ENCODE results near the gene RAI14.
A peak's percentile ranks its signal among the peaks of the same experiment; 100 is the strongest.
"Not testable (repeated sequence)": the region's sequence is repeated elsewhere in the genome, so short reads cannot be mapped to it uniquely, and the experiment has no call there.

The RAI14 gene

DNA sequence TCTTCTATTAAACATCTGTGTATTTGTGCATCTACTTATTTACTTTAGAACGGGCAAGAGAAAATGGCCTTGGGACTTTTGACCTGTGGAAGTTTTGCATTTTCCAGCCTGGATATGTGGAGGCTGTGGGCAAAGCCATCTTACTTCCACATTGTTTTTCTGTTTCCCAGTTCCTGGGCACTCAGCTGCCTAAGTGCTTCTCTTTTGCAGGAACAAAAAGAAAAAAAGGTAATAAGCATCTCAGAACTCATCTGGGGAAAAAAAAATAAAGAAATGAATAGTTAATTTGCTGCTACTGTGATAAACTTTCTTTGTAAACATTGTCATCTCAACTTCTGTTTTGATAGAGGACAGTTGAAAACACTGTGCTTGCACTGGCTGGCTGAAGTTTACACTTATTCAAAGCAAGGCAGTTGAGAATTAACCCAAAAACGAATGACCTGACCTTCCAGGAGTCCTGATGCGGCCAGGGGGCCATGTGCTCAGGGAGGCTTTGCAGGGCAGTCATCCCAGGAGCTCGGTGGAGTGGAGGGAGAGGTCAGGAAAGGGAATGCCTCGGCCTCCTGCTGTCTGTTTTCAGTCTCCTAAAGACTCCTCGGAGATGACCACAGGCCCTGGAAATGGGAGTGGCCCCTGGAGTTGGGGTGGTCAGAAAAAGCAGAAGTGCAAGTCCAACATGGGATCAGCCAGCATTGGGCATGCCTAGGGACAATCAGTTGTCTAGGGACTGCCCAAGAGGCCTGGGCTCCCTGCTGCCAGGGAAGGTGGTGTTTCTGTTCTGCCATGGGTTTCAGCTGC, 75.5 kb downstream of the RAI14 start:
- DNase-seq (ENCODE audit: low read depth), result no peak

DNA sequence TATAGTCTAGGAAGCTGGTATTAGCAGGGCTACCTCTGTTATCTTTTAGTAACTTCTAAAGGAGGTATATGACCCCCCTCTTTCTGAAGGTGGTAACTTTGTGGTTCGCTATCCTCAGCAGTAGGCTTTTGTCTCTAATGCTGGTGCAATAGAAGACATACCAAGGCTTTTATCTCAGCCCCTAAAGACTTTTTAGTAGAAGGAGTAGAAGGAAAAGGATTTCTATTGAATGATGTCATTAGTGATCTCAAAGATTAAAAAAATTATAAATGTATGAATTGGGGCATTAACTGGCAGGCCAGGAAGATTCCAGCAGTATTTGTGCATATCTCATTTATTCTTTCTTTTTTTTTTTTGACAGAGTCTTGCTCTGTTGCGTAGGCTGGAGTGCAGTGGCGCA, 78.2 kb downstream of the RAI14 start:
- DNase-seq (ENCODE audit: low read depth), result peak; percentile 45

DNA sequence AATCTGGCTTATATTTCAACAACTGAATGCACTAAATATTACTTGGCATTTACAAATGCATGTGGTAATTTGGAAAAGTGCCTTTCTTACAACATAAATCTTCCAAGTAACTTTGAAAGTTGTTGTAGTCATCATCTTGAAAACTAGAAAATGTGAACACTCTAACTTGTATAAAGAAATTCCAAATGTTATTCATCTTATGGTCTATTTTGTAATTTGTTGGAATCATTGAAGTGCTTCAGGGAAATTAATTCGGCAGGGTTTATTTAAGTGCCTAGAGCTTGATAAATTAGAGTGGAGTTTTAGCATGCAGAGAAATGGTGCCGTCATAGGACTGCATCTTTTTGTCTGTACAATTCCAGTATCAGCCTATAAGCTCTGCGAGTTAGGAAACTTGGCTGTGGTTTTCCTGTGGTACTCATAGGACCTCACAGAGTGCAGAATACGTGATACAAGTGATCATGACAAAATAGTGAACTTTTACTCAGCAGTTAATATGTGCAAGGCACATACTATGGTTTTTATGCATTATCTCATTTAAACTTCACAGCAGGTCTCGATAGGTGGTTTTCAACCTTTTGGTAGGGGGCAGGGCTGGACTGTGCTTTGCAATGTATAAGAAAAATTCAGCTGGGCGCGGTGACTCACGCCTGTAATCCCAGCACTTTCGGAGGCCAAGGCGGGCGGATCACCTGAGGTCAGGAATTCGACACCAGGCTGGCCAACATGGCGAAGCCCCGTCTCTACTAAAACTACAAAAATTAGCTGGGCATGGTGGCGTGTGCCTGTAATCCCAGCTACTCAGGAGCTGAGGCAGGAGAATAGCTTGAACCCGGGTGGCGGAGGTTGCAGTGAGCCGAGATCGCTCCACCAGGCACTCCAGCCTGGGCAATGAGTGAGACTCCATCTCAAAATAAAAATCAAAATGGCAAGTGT, 79.6 kb downstream of the RAI14 start:
- DNase-seq (ENCODE audit: low read depth), result peak; percentile 48

DNA sequence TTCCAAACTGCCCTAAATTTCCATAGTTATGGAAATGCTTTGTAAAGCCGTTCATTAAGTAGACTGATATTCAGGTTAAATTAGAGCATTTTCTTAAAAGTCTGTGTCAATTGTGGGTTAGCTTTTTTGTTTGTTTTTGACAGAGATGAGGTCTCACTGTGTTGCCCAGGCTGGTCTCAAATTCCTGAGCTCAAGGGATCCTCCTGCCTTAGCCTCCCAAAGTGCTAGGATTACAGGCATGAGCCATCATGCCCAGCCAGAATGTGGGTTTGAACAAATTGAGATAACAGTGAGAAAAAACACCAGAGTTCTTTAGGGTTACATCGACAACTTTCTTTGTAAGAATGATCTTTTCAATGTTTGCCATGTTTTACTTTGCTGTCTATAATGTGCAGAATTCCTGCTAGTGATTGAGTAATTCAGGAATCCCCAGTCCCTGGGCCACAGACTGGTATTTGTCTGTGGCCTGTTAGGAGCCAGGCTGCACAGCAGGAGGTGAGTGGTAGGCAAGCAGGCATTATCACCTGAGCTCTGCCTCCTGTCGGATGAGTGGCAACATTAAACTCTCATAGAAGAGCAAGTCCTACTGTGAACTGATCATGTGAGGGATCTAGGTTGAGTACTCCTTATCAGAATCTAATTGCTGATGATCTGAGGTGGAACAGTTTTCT, 80.5 kb downstream of the RAI14 start:
- peak; percentile 64 for DNase-seq (ENCODE audit: low read depth)

DNA sequence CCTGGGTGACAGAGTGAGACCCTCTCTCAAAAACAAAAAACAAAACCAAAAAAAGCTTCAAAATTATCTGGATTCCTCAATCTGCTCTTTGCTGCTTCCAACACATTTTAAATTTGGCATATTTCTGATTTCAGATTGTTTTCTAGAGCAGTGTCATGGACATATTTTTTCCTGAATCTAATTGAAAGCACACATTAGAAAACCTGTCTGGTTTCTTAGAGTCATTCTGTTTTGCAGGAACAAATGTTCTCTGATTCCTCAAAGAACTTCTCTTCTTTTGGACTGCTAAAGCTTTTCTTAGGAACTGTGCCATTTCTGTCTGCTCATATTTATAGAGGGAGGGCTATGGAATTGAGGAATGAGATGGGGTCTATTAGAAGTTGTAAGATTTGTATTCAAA, 81.6 kb downstream of the RAI14 start:
- DNase-seq (ENCODE audit: low read depth), result no peak

DNA sequence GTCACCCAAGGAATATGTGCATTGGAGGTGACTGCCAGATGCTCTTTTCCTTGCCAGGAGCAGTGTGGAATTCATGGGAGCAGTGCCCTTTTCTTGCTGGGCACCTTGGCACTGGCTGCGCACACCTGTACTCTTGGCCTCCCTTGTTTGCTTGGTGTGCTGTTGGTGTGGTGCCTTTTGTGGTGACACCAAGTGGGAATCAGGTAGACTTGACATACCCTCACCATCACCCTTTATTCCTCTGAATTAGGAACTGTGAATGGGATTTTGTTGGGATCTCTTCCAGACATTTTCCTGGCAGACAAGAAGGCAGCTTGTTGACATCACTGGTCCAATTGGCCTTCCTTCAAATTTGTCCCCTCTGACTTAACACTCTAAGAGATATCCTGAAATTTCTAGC, 82.3 kb downstream of the RAI14 start:
- DNase-seq (ENCODE audit: low read depth), result no peak

DNA sequence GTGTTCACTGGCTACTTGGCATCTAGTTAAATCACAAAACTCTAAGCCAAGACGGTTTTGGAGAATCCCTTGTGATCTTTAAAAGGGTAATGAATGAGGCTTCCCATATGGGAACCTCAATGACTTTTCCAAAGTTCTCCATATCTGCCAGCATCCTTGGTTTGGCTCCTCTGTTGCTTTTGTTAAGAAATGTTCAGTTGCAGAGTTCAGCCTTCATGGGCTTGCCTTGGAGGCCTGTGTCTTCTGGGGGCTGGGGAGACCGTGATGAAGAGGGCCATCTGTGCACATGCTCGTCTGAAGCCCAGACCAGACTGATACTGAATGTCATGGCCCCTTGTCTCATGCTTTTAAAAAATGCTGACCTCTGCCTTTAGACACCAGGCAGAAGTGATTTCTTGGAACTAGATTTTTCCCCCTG, 84.3 kb downstream of the RAI14 start:
- DNase-seq (ENCODE audit: low read depth), result no peak

DNA sequence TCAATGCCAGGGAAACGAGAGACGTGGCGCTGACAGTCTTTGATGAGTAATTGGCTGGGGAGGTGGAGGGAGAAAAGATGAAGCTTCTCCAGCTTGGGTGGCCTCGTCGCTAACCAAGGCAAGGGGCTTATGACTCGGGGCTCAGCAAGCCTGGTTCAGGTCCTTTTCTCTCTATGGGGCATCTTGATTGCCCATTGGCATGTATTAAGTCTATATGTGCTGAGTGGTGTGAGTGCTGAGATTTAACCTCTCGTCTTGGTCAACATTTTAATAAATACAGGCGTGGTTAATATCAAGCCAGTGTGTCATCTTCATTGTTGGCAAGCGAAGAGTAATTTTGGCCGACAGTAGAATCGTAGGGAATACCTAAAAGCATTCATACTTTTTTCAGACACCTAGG, 85.9 kb downstream of the RAI14 start:
- peak; percentile 28 for DNase-seq (ENCODE audit: low read depth)

DNA sequence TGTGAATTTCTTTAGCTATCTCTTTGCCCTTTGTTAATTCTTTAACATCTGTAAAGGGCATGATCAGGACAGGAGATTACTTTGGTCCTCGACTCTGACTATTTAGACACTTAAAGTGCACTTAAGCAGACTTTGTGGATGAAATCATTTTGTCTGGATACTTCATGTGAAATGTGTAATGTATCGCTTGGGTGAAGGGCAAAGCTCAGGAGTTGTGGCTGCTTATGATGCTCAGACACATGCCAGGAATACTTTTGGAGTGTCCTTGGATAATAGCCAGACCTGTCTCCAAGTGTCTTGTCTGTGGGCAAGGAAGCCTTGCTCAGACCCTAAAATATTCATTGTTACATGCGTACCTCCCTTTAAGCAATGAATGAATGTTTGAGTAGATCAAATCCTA, 87.8 kb downstream of the RAI14 start:
- DNase-seq (ENCODE audit: low read depth), result peak; percentile 99

DNA sequence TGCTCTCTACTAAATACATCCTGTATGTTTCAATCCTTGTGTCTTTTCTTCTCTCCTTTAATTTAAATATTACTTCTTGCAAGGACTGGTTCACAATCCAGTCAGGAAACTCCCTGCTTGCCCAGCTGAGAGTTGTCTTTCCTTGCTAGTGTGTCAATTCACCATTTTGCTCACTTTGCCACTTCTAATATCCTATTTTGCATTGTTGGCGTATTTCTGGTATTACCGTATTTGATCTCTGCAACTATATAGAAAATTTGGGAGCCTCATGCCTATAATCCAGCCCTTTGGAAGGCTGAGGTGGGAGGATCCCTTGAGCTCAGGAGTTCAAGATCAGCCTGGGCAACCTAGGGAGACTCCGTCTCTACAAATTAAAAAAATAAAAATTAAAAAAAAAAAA, 92.3 kb downstream of the RAI14 start:
- no peak for DNase-seq (ENCODE audit: low read depth)

DNA sequence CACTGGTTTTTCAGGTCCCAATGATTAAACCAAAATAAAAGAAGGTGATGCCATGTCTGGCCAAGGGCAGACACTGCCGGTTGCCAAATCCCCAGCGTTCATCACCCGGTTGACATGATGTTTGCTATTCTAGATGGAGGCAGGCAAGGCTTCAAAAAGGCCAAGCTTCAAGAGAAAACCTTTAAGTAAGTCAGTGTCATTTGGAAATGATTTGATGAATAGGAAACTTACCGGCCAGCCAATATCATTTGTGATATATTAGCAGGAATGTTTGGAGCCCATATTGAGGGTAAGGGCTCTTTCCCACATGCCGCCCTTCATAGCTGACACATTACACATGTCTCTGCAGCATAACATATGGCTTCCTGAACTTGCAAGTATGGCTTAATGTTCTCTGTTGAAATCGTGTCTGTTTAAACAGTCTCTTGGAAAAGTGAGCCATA, 93.3 kb downstream of the RAI14 start:
- DNase-seq (ENCODE audit: low read depth), result peak; percentile 73

DNA sequence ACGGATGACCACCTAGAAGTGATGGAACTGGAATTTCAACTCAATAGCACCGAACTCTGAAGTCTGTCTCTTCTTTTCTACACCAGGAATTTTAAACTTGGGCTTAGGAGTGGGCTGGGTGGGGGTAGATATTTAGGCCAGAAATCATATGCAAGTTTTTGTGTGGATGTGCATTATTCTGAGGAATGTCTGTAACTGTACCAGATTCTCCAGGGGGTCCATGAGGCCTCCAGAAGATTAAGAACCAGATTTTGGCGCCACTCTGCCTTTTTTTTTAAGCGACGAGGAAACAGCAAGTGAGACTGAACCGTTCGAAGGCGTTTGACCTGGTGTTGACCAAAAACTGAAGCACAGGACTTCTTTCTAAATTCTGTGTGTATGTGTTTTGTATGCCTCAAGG, 94.1 kb downstream of the RAI14 start:
- no peak for DNase-seq (ENCODE audit: low read depth)

DNA sequence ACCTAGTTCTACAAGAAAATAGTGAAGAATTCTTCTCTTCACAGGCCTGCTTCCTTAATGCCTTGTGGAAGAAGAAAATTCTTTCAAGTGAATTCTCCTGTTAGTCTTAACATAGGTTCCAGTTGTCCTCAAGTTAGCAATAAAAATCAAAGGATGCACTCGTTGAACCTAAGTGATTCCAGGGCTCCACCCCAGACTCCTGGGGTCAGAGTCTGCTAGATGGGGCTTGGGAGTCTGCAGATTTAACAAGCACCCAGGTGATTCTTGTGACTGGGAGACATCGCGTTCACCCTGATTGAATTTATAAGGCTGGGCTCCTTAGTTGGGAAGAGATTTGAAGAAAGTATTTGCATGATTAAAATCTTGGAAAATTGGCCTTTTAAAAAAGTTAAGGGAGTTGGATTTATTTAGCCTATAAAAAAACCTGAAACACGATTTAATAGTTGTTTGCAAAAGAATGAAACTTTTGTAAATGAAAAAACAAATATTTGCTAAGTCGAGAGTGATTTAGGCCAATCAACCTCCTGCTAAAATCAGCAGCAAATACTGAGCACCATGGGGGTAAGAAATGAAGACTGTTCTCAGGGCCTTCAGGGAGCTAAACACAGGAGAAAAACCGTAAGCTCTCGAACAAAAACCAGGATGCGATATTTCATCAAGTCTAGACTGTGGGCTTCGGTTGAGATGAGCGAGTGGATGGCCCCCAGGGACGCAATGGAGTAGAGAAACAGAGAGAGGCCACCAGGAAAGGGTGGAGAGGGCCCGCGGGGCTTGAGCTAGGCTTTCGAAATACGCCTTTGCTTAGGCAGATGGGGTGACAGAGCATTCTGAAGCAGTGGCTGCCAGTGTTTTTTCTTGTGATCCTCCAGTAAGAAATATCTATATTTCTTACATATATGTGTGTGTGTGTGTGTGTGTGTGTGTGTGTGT, 95.9 kb downstream of the RAI14 start:
- DNase-seq (ENCODE audit: low read depth), result no peak

DNA sequence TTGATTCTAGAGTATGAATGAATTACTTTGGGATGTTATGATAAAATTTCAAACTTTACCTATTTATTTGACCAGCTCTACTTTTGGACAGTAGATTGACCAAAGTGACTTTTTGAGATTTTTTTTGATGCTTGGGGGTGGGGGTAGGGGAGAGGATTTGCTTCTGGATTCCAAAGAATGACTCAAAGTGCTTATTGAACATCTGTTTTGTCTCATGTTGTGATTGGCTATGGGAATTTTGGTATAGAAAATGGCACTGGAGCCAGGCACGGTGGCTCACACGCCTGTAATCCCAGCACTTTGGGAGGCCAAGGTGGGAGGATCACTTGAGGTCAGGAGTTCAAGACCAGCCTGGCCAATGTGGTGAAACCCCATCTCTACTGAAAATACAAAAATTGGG, 97.1 kb downstream of the RAI14 start:
- DNase-seq (ENCODE audit: low read depth), result not testable (repeated sequence)

DNA sequence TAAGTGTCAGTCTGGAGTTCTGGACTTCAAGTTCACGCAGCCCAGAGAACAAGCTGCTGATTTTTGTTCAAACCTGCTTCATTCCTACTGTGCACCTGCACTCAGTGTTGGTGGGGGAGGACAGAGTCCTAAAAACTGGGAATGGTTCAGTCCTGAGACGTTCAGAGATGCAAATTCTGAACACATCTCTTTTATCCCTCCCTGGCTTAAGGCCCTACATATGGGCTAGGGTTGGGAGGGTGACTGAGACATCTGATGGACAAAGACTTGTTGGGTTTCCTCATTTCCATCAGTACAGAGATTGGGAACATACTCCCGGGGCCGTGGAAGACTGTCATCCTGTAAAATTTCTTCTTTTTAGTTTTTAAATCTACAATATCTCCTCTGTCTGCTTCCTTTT, 99.8 kb downstream of the RAI14 start:
- DNase-seq (ENCODE audit: low read depth), result no peak

DNA sequence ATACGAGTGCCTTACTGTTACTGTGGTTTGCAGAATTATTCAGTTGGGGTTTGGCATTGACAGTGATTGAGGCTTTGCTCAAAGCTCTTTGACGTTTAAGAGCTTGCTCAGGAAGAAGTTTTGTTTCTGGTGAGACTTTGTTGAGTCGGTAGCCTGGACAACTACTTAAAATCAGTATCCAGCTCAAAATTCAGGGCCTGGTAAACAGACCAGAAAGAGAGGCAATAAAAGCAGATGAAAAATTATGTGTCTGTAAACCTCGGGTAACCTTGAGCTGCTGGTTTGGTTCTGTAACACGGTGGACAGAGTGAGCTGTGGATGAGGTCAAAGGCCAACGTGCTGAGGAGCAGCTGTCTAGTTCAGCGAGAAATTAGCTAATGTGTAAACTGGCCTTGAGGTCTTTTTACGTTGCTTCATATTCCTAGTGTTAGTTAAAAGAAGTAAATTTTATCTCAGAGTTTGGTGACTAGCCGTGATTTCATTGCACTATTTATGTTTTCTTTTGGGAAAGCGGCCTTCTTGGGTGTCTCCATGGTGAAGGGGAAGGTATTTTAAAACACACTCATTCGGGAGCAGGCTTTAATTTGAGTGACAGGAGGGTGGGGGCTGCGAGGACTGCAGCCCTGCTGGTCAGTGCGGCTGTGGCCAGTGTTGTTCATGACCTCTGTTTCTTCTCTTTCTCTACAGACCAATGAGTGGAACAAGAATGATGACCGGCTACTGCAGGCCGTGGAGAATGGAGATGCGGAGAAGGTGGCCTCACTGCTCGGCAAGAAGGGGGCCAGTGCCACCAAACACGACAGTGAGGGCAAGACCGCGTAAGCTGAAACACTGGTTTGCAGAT, 100.9 kb downstream of the RAI14 start:
- peak; percentile 13 for DNase-seq (ENCODE audit: low read depth)

DNA sequence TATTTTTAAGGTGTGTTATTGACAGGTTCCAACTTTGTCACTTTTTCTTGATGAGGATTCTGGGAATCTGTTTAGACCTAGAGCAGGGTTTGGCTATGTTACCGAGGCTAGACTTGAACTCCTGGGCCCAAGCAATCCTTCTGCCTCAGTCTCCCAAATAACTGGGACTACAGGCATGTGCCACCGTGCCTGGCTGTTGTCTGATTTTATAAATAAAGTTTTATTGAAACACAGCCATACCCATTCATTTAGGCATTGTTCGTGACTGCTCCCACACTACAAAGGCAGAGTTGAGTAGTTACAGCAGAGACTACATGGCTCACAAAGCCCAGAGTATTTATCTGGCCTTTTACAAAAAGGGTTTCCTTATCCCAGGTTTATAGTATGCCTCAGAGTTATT, 102.4 kb downstream of the RAI14 start:
- DNase-seq (ENCODE audit: low read depth), result no peak

DNA sequence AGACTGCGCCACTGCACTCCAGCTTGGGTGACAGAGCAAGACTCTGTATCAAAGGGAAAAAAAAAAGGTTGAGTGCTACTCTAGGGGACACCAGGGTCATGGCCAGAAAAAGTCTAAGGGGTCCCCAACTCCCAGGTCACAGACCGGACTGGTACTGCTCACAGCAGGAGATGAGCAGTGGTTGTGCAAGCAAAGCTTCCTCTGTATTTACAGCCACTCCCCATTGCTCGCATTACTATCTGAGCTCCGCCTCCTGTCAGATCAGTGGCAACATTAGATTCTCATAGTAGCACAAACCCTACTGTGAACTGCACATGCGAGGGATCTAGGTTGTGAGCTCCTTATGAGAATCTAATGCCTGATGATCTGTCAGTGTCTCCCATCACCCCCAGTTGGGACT, 103.1 kb downstream of the RAI14 start:
- peak; percentile 37 for DNase-seq (ENCODE audit: low read depth)

DNA sequence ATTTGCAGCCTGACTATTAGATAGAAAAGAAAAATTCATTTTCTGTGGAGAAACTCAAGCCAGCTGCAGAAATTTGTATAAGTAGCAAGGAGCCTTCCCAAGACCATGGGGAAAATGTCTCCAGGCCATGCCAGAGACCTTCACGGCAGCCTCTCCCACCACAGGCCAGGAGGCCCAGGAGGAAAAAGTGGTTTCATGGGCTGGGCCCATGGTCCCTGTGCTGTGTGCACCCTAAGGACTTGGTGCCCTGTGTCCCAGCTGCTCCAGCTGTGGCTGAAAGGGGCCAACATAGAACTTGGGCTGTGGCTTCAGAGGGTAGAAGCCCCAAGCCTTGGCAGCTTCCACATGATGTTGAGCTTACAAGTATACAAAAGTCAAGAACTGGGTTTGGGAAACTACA, 109.5 kb downstream of the RAI14 start:
- no peak for DNase-seq (ENCODE audit: low read depth)

DNA sequence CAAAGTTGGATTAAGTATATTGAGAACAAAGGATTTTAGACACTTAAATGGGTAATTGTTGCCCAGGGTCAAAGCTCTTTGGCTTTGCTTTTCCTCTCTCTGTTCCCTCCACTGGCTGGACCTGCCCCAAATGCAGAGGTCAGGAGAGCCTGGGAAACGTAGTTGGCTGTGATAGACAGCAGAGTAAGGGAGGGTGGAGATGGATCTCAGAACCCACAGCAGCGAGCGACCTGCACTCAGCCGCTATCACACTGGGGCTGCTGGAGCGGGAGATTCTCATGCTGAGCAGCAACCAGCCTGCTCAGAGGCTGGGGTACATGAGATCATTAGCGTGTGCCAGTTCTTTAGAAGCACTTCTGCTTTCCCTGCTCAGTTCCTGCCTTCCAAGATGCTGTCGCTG, 111.1 kb downstream of the RAI14 start:
- DNase-seq (ENCODE audit: low read depth), result no peak

DNA sequence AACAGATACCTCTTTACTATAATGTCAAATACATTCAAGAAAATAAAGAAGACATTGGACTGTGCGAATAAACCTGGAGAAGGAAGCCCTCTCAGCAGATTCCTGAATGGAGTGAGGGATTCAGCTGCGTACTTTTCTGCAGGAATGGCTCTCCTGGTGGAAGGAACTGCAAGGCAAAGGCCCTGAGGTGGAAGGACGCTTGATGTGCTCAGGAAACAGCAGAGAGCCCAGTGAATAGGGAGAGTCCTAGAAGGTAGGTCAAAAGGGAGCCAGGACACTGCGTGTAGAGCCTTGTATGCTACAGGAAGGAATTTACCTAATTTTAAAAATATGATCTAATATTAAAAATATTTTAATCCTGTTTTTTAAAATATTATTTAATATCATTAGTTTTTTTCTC, 114.4 kb downstream of the RAI14 start:
- DNase-seq (ENCODE audit: low read depth), result no peak
